H1 (cell line): ENCODE measurements around the gene KCNIP3.

Experiments used
- ATF3 ChIP-seq: IDR thresholded peaks from 2 replicates; pipeline ENCODE4 v1.6.1; 2011; ENCODE audit warnings: low read depth, mild to moderate bottlenecking, low read length; ENCODE audit not compliant: insufficient read depth
- CTCF ChIP-seq, 3 experiments: IDR thresholded peaks; 1 replicate in 2 of 3; 2 replicates in 1 of 3; pipeline versions ENCODE4 v1.5.1 to v1.6.1; 2011; ENCODE audit warnings: low read length in 3 of 3, mild to moderate bottlenecking in 3 of 3, inconsistent platforms in 2 of 3, low read depth in 1 of 3, moderate library complexity in 1 of 3; ENCODE audit not compliant: insufficient read depth in 1 of 3; ENCODE audit errors: control extremely low read depth in 1 of 3
- E2F6 ChIP-seq: IDR thresholded peaks from 2 replicates; pipeline ENCODE4 v1.6.1; 2012; ENCODE audit warnings: inconsistent platforms
- EGR1 ChIP-seq: IDR thresholded peaks from 2 replicates; pipeline ENCODE4 v1.6.1; 2011; ENCODE audit warnings: low read depth, low read length, borderline replicate concordance
- JUN ChIP-seq: IDR thresholded peaks from 2 replicates; pipeline ENCODE4 v1.6.1; 2011; ENCODE audit warnings: low read depth, mild to moderate bottlenecking, improper control_type of control experiment, low read length
- POLR2A ChIP-seq, 2 experiments: IDR thresholded peaks; 1 replicate in 1 of 2; 2 replicates in 1 of 2; pipeline ENCODE4 v1.6.1; 2011; ENCODE audit warnings: low read depth in 2 of 2, low read length in 2 of 2, mild to moderate bottlenecking in 2 of 2; ENCODE audit errors: control extremely low read depth in 1 of 2
- RAD21 ChIP-seq, 2 experiments: IDR thresholded peaks in 1 of 2; conservative IDR thresholded peaks in 1 of 2; 2 replicates each; pipeline ENCODE4 v1.6.1; 2011; ENCODE audit warnings: low read depth in 2 of 2, low read length in 2 of 2, improper control_type of control experiment in 1 of 2, inconsistent platforms in 1 of 2, mild to moderate bottlenecking in 1 of 2, moderate library complexity in 1 of 2
- RXRA ChIP-seq: IDR thresholded peaks from 2 replicates; pipeline ENCODE4 v1.6.1; 2011; ENCODE audit warnings: low read depth, mild to moderate bottlenecking, low read length, moderate library complexity; ENCODE audit not compliant: insufficient read depth

GRCh38 chr2:95291222-95291621, 5.9 kb upstream of the KCNIP3 start:
- no peak for TF ChIP-seq ATF3
- TF ChIP-seq E2F6 = no peak
- no peak for TF ChIP-seq JUN
- TF ChIP-seq CTCF (IDR thresholded peaks at IDR 0.05; ENCODE audit: control extremely low read depth in 1 of 3, insufficient read depth in 1 of 3, low read depth in 1 of 3, low read length in 3 of 3) = no peak
- TF ChIP-seq EGR1 = no peak
- TF ChIP-seq RAD21 (IDR thresholded peaks at IDR 0.05 in 1 of 2, conservative IDR thresholded peaks at IDR 0.05 in 1 of 2; ENCODE audit: low read depth in 2 of 2, low read length in 2 of 2) = no peak
- no peak for TF ChIP-seq RXRA
- TF ChIP-seq POLR2A (IDR thresholded peaks at IDR 0.05; ENCODE audit: control extremely low read depth in 1 of 2, low read depth in 2 of 2, low read length in 2 of 2) = no peak
